ENCODE measurements around the gene NEB. TPM values are rescaled to one million over a fixed set of nuclear protein-coding genes. Genes with fewer than 3 reads are reported as not detected.

Gene NEB
- total and polyA plus RNA-seq, 2 of the 13 experiments (the other 11 are each of a cell fraction or from before 2014, with no cell fraction given), result 0.21 to 0.24 TPM

DNA sequence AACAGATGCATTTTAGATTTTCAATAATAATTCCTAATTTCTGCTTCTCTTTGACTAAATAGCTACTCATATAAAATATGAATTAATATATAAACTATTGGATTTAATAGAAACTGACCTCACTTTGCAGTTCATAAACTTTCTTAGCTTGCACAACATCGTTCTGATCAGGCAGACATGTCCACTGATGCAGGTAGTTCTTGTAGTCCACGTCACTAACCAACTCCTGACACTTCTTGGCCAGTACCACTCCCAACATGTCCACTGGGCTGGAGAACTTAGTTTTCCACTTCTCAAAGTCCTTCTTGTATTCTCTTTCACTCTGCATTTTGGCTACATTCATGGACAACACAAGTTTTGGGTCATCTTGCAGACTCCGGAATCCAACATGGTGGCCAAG lies 83.8 kb downstream of the NEB start:
- FAIRE-seq (no peak), DNase-seq (ENCODE audit: low spot score) (no peak), ATAC-seq (no peak)
- no peak overlapping the region for H3K27ac ChIP-seq (ENCODE audit: extremely low read length, insufficient read depth, low read length)
- H3K27me3 ChIP-seq (ENCODE audit: control insufficient read depth in 1 of 2, insufficient read depth in 2 of 2, low read length in 2 of 2), result no peaks in the 10 kb centered on the region; a peak in 1 of 5 replicates
- in situ Hi-C loops (cut with HindIII; ENCODE audit: extremely low pct_ligation_motif_present, low pct_unique_long_range_greater_than_20kb) (no loop called here), intact Hi-C loops (cut with micrococcal nuclease; ENCODE audit: unreplicated experiment) (no loop called here)
- no peaks in the 10 kb centered on the region for H3K4me1 ChIP-seq (ENCODE audit: insufficient read depth, low read length)
- H3K9ac ChIP-seq (ENCODE audit: insufficient read depth, low read depth, low read length), result no peak overlapping the region
- no peak for TF ChIP-seq ZKSCAN5 (CRISPR knock-in tag; IDR thresholded peaks at IDR 0.05)
- TF ChIP-seq YEATS4 (CRISPR knock-in tag; IDR thresholded peaks at IDR 0.05; ENCODE audit: borderline replicate concordance), result no peak
- TF ChIP-seq, protein P1, sequence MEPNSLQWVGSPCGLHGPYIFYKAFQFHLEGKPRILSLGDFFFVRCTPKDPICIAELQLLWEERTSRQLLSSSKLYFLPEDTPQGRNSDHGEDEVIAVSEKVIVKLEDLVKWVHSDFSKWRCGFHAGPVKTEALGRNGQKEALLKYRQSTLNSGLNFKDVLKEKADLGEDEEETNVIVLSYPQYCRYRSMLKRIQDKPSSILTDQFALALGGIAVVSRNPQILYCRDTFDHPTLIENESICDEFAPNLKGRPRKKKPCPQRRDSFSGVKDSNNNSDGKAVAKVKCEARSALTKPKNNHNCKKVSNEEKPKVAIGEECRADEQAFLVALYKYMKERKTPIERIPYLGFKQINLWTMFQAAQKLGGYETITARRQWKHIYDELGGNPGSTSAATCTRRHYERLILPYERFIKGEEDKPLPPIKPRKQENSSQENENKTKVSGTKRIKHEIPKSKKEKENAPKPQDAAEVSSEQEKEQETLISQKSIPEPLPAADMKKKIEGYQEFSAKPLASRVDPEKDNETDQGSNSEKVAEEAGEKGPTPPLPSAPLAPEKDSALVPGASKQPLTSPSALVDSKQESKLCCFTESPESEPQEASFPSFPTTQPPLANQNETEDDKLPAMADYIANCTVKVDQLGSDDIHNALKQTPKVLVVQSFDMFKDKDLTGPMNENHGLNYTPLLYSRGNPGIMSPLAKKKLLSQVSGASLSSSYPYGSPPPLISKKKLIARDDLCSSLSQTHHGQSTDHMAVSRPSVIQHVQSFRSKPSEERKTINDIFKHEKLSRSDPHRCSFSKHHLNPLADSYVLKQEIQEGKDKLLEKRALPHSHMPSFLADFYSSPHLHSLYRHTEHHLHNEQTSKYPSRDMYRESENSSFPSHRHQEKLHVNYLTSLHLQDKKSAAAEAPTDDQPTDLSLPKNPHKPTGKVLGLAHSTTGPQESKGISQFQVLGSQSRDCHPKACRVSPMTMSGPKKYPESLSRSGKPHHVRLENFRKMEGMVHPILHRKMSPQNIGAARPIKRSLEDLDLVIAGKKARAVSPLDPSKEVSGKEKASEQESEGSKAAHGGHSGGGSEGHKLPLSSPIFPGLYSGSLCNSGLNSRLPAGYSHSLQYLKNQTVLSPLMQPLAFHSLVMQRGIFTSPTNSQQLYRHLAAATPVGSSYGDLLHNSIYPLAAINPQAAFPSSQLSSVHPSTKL (CRISPR knock-in tag; IDR thresholded peaks at IDR 0.05), result no peak
- TF ChIP-seq ARID2 (CRISPR knock-in tag; IDR thresholded peaks at IDR 0.05; ENCODE audit: borderline replicate concordance), result no peak
- no peak for TF ChIP-seq ZNF775 (CRISPR knock-in tag; IDR thresholded peaks at IDR 0.05; ENCODE audit: borderline replicate concordance)
- no peak for TF ChIP-seq CENPT (CRISPR knock-in tag; IDR thresholded peaks at IDR 0.05; ENCODE audit: low read depth)
- no peak for TF ChIP-seq MTA3 (CRISPR knock-in tag; IDR thresholded peaks at IDR 0.05)
- TF ChIP-seq ZNF770 (CRISPR knock-in tag; IDR thresholded peaks at IDR 0.05), result no peak
- TF ChIP-seq, protein P2, sequence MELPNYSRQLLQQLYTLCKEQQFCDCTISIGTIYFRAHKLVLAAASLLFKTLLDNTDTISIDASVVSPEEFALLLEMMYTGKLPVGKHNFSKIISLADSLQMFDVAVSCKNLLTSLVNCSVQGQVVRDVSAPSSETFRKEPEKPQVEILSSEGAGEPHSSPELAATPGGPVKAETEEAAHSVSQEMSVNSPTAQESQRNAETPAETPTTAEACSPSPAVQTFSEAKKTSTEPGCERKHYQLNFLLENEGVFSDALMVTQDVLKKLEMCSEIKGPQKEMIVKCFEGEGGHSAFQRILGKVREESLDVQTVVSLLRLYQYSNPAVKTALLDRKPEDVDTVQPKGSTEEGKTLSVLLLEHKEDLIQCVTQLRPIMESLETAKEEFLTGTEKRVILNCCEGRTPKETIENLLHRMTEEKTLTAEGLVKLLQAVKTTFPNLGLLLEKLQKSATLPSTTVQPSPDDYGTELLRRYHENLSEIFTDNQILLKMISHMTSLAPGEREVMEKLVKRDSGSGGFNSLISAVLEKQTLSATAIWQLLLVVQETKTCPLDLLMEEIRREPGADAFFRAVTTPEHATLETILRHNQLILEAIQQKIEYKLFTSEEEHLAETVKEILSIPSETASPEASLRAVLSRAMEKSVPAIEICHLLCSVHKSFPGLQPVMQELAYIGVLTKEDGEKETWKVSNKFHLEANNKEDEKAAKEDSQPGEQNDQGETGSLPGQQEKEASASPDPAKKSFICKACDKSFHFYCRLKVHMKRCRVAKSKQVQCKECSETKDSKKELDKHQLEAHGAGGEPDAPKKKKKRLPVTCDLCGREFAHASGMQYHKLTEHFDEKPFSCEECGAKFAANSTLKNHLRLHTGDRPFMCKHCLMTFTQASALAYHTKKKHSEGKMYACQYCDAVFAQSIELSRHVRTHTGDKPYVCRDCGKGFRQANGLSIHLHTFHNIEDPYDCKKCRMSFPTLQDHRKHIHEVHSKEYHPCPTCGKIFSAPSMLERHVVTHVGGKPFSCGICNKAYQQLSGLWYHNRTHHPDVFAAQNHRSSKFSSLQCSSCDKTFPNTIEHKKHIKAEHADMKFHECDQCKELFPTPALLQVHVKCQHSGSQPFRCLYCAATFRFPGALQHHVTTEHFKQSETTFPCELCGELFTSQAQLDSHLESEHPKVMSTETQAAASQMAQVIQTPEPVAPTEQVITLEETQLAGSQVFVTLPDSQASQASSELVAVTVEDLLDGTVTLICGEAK (IDR thresholded peaks at IDR 0.05), result no peak
- TF ChIP-seq, protein P2 (CRISPR knock-in tag; IDR thresholded peaks at IDR 0.05), result no peak
- no peak for TF ChIP-seq MAFF (IDR thresholded peaks at IDR 0.05; ENCODE audit: low read depth, low read length)
- H4K20me1 ChIP-seq (ENCODE audit: insufficient read depth, low read length), result no peaks in the 10 kb centered on the region
- ChIA-PET POLR2A (no interaction called here), CTCF (ENCODE audit: low intra/inter-chr PET ratio, low total read pairs) (no interaction called here)
- no peaks in the 10 kb centered on the region for H3K36me3 ChIP-seq (replicated peaks in 1 of 2; ENCODE audit: control insufficient read depth in 1 of 2, insufficient read depth in 2 of 2, low read length in 2 of 2)
- H3K4me2 ChIP-seq (ENCODE audit: low read depth, low read length), result no peak overlapping the region
- H3K9me3 ChIP-seq (ENCODE audit: low read length), result no peaks in the 10 kb centered on the region
- 52% methylated on average over 3 of the region's 3 CpGs for WGBS (ENCODE audit: low lambda C conversion rate)
- H3K4me3 ChIP-seq (replicated peaks in 1 of 3; ENCODE audit: insufficient read depth in 1 of 3, low read depth in 2 of 3, low read length in 3 of 3), result no peak overlapping the region
- BruUV-seq (replicated peaks), result no TSS peak
- H2AFZ ChIP-seq (ENCODE audit: low read length), result no peak overlapping the region
- no peaks in the 10 kb centered on the region for H3K79me2 ChIP-seq (ENCODE audit: insufficient read depth, low read length)
